NCI-H748 (cell line): ENCODE results near the gene ENTR1.
A peak's percentile ranks its signal among the peaks of the same experiment; 100 is the strongest.
"Not testable (repeated sequence)": the region's sequence is repeated elsewhere in the genome, so short reads cannot be mapped to it uniquely, and the experiment has no call there.

Experiments
- DNase-seq: peaks from one replicate; lab custom pipeline; 2025; ENCODE audit not compliant: unreplicated experiment; lab: John Stamatoyannopoulos, UW

The ENTR1 gene

GRCh38 chr9:136421791-136422190 lies 11.4 kb upstream of the ENTR1 start:
- no peak for DNase-seq

- DNase-seq, result no peak
These were observed 8.6 kb upstream of the ENTR1 start for GRCh38 chr9:136419092-136419420.

- DNase-seq, result no peak
These were observed 8.0 kb upstream of the ENTR1 start for GRCh38 chr9:136418182-136419091.

GRCh38 chr9:136416914-136417313 lies 6.5 kb upstream of the ENTR1 start:
- no peak for DNase-seq

- DNase-seq, result no peak
These were observed 6.0 kb upstream of the ENTR1 start for GRCh38 chr9:136416427-136416826.

GRCh38 chr9:136412962-136413361 lies 2.5 kb upstream of the ENTR1 start:
- DNase-seq, result no peak

GRCh38 chr9:136411378-136411777 lies 964 bp upstream of the ENTR1 start:
- no peak for DNase-seq

- peak; percentile 56 for DNase-seq
These were observed 608 bp downstream of the ENTR1 start for GRCh38 chr9:136409557-136410455.

GRCh38 chr9:136407911-136408310 lies 2.5 kb downstream of the ENTR1 start:
- DNase-seq, result no peak

GRCh38 chr9:136407061-136407460 lies 3.4 kb downstream of the ENTR1 start:
- DNase-seq, result not testable (repeated sequence)

GRCh38 chr9:136405904-136406303 lies 4.5 kb downstream of the ENTR1 start:
- not testable (repeated sequence) for DNase-seq

- no peak for DNase-seq
These were observed 4.9 kb downstream of the ENTR1 start for GRCh38 chr9:136405481-136405880.

- no peak for DNase-seq
These were observed 5.6 kb downstream of the ENTR1 start for GRCh38 chr9:136404801-136405136.

GRCh38 chr9:136403915-136404800 lies 6.3 kb downstream of the ENTR1 start:
- DNase-seq, result no peak

GRCh38 chr9:136403538-136403914 lies 6.9 kb downstream of the ENTR1 start:
- DNase-seq, result no peak

- no peak for DNase-seq
These were observed 8.3 kb downstream of the ENTR1 start for GRCh38 chr9:136402067-136402466.

GRCh38 chr9:136401173-136401922 lies 9.1 kb downstream of the ENTR1 start:
- no peak for DNase-seq

GRCh38 chr9:136400038-136400834 lies 10.2 kb downstream of the ENTR1 start, which contains the start of gene SNAPC4:
Gene SNAPC4 (minus strand): TSS chr9:136400170. CDS start chr9:136398428, 1,742 bp downstream.
- peak; percentile 94 for DNase-seq
